WERI-Rb-1 (cell line): ENCODE measurements around the gene SPTLC2.

Source experiments
- DNase-seq: peaks from one replicate; pipeline ENCODE4 v3.0.0-alpha.2; 2020
- H3K27ac ChIP-seq: fragments of 250-450 bp; sonication (Bioruptor Pico); 2 replicates; pipeline ENCODE4 v1.5.1; 2020; ENCODE audit warnings: mild to moderate bottlenecking, moderate library complexity
- H3K27me3 ChIP-seq: fragments of 250-450 bp; sonication (Bioruptor Pico); 2 replicates; pipeline ENCODE4 v1.5.1; 2021; ENCODE audit warnings: mild to moderate bottlenecking, low read depth, moderate library complexity; ENCODE audit not compliant: insufficient read depth, severe bottlenecking
- H3K36me3 ChIP-seq: fragments of 250-450 bp; sonication (Bioruptor Pico); 2 replicates; pipeline ENCODE4 v1.5.1; 2020; ENCODE audit warnings: mild to moderate bottlenecking, moderate library complexity
- H3K4me3 ChIP-seq: 2 replicates; pipeline ENCODE4 v1.5.1; 2011; ENCODE audit warnings: low read depth, mild to moderate bottlenecking, control low read depth, low read length
- H3K9me3 ChIP-seq: fragments of 250-450 bp; sonication (Bioruptor Pico); 2 replicates; pipeline ENCODE4 v1.5.1; 2021; ENCODE audit warnings: mild to moderate bottlenecking, moderate library complexity; ENCODE audit not compliant: severe bottlenecking
- CTCF ChIP-seq: IDR thresholded peaks from 2 replicates; pipeline ENCODE4 v1.5.1; 2011; ENCODE audit warnings: low read depth, mild to moderate bottlenecking, control low read depth, inconsistent platforms, low read length

The SPTLC2 gene

GRCh38 chr14:77470224-77470870, 146.1 kb downstream of the SPTLC2 start:
- H3K27me3 ChIP-seq = no peaks in the 10 kb centered on the region
- H3K36me3 ChIP-seq = peaks cover 39% of the 10 kb centered on the region
- no peak for TF ChIP-seq CTCF
- no peak for DNase-seq
- no peak overlapping the region for H3K4me3 ChIP-seq
- H3K27ac ChIP-seq = no peak overlapping the region
- no peaks in the 10 kb centered on the region for H3K9me3 ChIP-seq

DNA sequence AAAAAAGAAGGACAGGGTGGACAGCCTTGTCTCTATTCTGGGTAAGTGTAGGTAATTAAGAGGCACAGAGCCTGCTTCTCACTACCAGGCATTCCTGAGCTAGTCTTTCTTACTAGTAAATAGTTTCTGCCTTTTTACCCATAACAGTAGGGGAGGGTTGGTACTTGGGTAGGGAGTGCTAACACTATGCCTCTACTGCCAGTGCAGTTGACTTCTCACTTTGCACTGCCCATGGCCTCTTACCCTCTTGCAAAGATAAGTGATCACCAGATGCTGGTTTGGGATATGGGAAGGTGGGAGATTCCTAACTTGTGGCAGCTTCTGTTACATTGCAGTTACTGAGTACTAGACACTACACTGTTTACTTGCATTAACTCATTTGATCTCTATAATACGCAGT, 146.9 kb downstream of the SPTLC2 start:
- Histone ChIP-seq H3K27ac (no peak overlapping the region), H3K4me3 (no peak overlapping the region), H3K9me3 (no peaks in the 10 kb centered on the region), H3K36me3 (peaks cover 48% of the 10 kb centered on the region), H3K27me3 (no peaks in the 10 kb centered on the region)
- DNase-seq = no peak
- no peak for TF ChIP-seq CTCF

- TF ChIP-seq CTCF = no peak
- Histone ChIP-seq H3K27me3 (no peaks in the 10 kb centered on the region), H3K4me3 (no peak overlapping the region), H3K9me3 (no peaks in the 10 kb centered on the region), H3K36me3 (peaks cover 52% of the 10 kb centered on the region), H3K27ac (no peak overlapping the region)
- no peak for DNase-seq
These were observed 147.4 kb downstream of the SPTLC2 start for GRCh38 chr14:77469067-77469505.

DNA sequence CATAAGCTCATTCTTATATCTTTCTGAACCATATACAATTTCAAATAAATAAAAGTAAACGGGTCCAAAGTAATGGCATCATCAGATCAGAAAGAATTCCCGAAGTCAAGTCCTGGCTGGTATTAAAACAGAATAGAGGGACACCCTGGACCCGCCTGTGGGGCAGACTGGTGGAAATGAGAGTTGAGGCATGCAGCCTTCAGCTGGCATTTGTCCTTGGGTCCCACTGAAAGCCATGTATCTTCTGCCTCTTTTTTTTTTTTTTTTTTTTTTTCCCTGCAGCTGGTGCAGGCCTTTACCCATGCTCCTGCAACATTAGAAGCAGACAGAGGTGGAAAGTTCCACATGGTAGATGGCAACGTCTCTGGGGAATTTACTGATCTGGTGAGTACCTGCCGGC, 148.6 kb downstream of the SPTLC2 start:
- no peak for TF ChIP-seq CTCF
- H3K36me3 ChIP-seq = peaks cover 65% of the 10 kb centered on the region

GRCh38 chr14:77459072-77459723, 157.2 kb downstream of the SPTLC2 start:
- Histone ChIP-seq H3K4me3 (peak overlapping the region; percentile 87), H3K9me3 (no peaks in the 10 kb centered on the region), H3K27me3 (no peaks in the 10 kb centered on the region), H3K36me3 (peaks cover 48% of the 10 kb centered on the region), H3K27ac (peak overlapping the region; percentile 97)
- TF ChIP-seq CTCF = peak; percentile 62
- peak; percentile 81 for DNase-seq

More for the DNA sequence above, 148.6 kb downstream of the SPTLC2 start:
- Histone ChIP-seq H3K27me3 (no peaks in the 10 kb centered on the region), H3K27ac (no peak overlapping the region), H3K4me3 (no peak overlapping the region), H3K9me3 (no peaks in the 10 kb centered on the region)
- no peak for DNase-seq
